ENCODE measurements around the gene EBI3.

- TF ChIP-seq CTCF (IDR thresholded peaks at IDR 0.05): peak; percentile 10 to 56 (median 38)
- no peak for TF ChIP-seq POLR2AphosphoS5 (IDR thresholded peaks at IDR 0.05)
Measured at GRCh38 chr19:4199699-4200293, 29.5 kb upstream of the EBI3 start.
